UCSD-AML1 (cell line): ENCODE results near the gene GXYLT1.
"Not testable (repeated sequence)": the region's sequence is repeated elsewhere in the genome, so short reads cannot be mapped to it uniquely, and the experiment has no call there.

Experiments
- DNase-seq: peaks from one replicate; lab custom pipeline; 2025; ENCODE audit not compliant: unreplicated experiment; lab: John Stamatoyannopoulos, UW

The GXYLT1 gene

GRCh38 chr12:42099433-42099832, 45.2 kb downstream of the GXYLT1 start:
- DNase-seq: no peak

GRCh38 chr12:42097971-42098370, 46.7 kb downstream of the GXYLT1 start:
- DNase-seq: no peak

- no peak for DNase-seq
These were observed 50.4 kb downstream of the GXYLT1 start for GRCh38 chr12:42094277-42094676.

GRCh38 chr12:42091769-42092168, 52.9 kb downstream of the GXYLT1 start:
- DNase-seq: no peak

- no peak for DNase-seq
These were observed 53.8 kb downstream of the GXYLT1 start for GRCh38 chr12:42090899-42091298.

GRCh38 chr12:42086031-42086430, 58.6 kb downstream of the GXYLT1 start:
- DNase-seq: no peak

GRCh38 chr12:42085594-42085993, 59.1 kb downstream of the GXYLT1 start:
- DNase-seq: no peak

- no peak for DNase-seq
These were observed 60.2 kb downstream of the GXYLT1 start for GRCh38 chr12:42084522-42084921.

GRCh38 chr12:42076976-42077375, 67.7 kb downstream of the GXYLT1 start:
- no peak for DNase-seq

GRCh38 chr12:42070036-42070435, 74.6 kb downstream of the GXYLT1 start:
- DNase-seq: no peak

GRCh38 chr12:42059127-42059526, 85.5 kb downstream of the GXYLT1 start:
- DNase-seq: no peak

- DNase-seq: no peak
These were observed 88.5 kb downstream of the GXYLT1 start for GRCh38 chr12:42056130-42056529.

- DNase-seq: no peak
These were observed 91.2 kb downstream of the GXYLT1 start for GRCh38 chr12:42053456-42053855.

GRCh38 chr12:42048980-42049379, 95.7 kb downstream of the GXYLT1 start:
- not testable (repeated sequence) for DNase-seq

- no peak for DNase-seq
These were observed 105.1 kb downstream of the GXYLT1 start for GRCh38 chr12:42039577-42039976.

GRCh38 chr12:42039176-42039575, 105.5 kb downstream of the GXYLT1 start:
- no peak for DNase-seq

- DNase-seq: no peak
These were observed 112.7 kb downstream of the GXYLT1 start for GRCh38 chr12:42031847-42032564.
